ENCODE data around the gene ZGLP1.

ZGLP1 gene

GRCh38 chr19:10332965-10333757 is 23.5 kb upstream of the ZGLP1 start, which contains the start of gene RAVER1:
Gene RAVER1, minus strand, starts transcription at chr19:10333529. Its CDS starts 22 bp downstream, at chr19:10333507.
- TF ChIP-seq NFIC (IDR thresholded peaks at IDR 0.05) (no peak), MAX (IDR thresholded peaks at IDR 0.05) (peak; percentile 89), RAD21 (IDR thresholded peaks at IDR 0.05; ENCODE audit: low read depth) (no peak), TCF12 (IDR thresholded peaks at IDR 0.05; ENCODE audit: low read depth) (peak; percentile 67), FOXM1 (IDR thresholded peaks at IDR 0.05; ENCODE audit: borderline replicate concordance, low read depth) (no peak; the same call in 1 of the 2 replicates), EGR1 (IDR thresholded peaks at IDR 0.05) (peak; percentile 76), EP300 (IDR thresholded peaks at IDR 0.05; ENCODE audit: borderline replicate concordance) (peak; percentile 44; the same call in 1 of the 2 replicates), TEAD4 (IDR thresholded peaks at IDR 0.05) (no peak), YY1 (IDR thresholded peaks at IDR 0.05; ENCODE audit: low read depth) (peak; percentile 97), REST (IDR thresholded peaks at IDR 0.05; ENCODE audit: low read depth) (no peak), USF1 (IDR thresholded peaks at IDR 0.05) (no peak), ZBTB7A (IDR thresholded peaks at IDR 0.05; ENCODE audit: low read depth) (peak; percentile 63; the same call in 1 of the 2 replicates), CREB1 (IDR thresholded peaks at IDR 0.05; ENCODE audit: low read depth) (peak; percentile 32; the same call in 1 of the 2 replicates), CEBPB (IDR thresholded peaks at IDR 0.05) (no peak; the same call in 1 of the 2 replicates), TAF1 (IDR thresholded peaks at IDR 0.05; ENCODE audit: low read depth) (peak; percentile 97)

DNA sequence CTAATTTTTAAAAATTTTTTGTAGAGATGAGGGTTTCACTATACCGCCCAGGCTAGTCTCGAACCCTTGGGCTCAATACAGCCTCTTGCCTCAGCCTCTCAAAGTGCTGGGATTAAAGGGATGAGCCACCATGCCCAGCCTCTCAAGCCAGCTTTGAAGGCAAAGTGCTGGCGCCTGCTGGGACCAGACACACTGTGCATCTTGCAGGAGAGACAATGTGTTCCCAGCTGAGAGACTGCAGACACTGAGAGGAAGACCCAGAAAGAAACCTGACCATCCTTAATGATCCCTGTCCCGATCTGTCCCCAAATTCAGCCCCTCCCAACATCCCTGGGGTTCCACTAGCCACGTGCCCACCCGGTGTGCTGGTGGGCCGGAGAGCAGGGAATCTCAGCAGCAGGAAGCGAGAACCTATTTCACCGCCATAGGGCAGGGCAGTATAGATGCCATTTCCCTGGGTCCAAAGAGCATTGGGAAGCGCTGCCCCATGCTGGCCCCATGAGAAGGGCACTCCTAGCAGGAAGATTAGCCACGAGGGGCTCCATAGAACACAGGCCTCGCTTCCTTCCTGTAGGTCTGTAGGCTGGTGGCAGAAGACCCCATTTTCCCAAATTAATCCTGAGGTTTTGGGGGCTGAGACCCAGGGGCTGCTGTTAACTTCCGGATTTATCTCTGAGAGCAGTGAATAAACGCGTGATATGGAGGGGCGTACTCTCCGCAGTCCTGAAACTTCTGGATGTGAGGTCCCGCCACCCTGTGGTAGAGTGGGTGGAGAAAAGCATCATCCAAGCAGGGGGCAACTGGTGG is 22.7 kb upstream of the ZGLP1 start:
- TF ChIP-seq REST (IDR thresholded peaks at IDR 0.05; ENCODE audit: low read depth) (no peak), TEAD4 (IDR thresholded peaks at IDR 0.05) (no peak), TAF1 (IDR thresholded peaks at IDR 0.05; ENCODE audit: low read depth) (no peak), RAD21 (IDR thresholded peaks at IDR 0.05; ENCODE audit: low read depth) (no peak), YY1 (IDR thresholded peaks at IDR 0.05; ENCODE audit: low read depth) (no peak), ZBTB7A (IDR thresholded peaks at IDR 0.05; ENCODE audit: low read depth) (no peak), EP300 (IDR thresholded peaks at IDR 0.05; ENCODE audit: borderline replicate concordance) (no peak), MAX (IDR thresholded peaks at IDR 0.05) (no peak), FOXM1 (IDR thresholded peaks at IDR 0.05; ENCODE audit: borderline replicate concordance, low read depth) (no peak), USF1 (IDR thresholded peaks at IDR 0.05) (no peak), EGR1 (IDR thresholded peaks at IDR 0.05) (no peak), CEBPB (IDR thresholded peaks at IDR 0.05) (no peak), CREB1 (IDR thresholded peaks at IDR 0.05; ENCODE audit: low read depth) (no peak), NFIC (IDR thresholded peaks at IDR 0.05) (no peak), TCF12 (IDR thresholded peaks at IDR 0.05; ENCODE audit: low read depth) (no peak)

- no peak for TF ChIP-seq REST (IDR thresholded peaks at IDR 0.05; ENCODE audit: low read depth)
- no peak for TF ChIP-seq USF1 (IDR thresholded peaks at IDR 0.05)
- TF ChIP-seq TAF1 (IDR thresholded peaks at IDR 0.05; ENCODE audit: low read depth), result no peak
- TF ChIP-seq RAD21 (IDR thresholded peaks at IDR 0.05; ENCODE audit: low read depth), result no peak
- TF ChIP-seq TEAD4 (IDR thresholded peaks at IDR 0.05), result no peak
- no peak for TF ChIP-seq YY1 (IDR thresholded peaks at IDR 0.05; ENCODE audit: low read depth)
- TF ChIP-seq MAX (IDR thresholded peaks at IDR 0.05), result no peak
- no peak for TF ChIP-seq NFIC (IDR thresholded peaks at IDR 0.05)
- no peak for TF ChIP-seq EP300 (IDR thresholded peaks at IDR 0.05; ENCODE audit: borderline replicate concordance)
- no peak for TF ChIP-seq FOXM1 (IDR thresholded peaks at IDR 0.05; ENCODE audit: borderline replicate concordance, low read depth)
- TF ChIP-seq ZBTB7A (IDR thresholded peaks at IDR 0.05; ENCODE audit: low read depth), result no peak
- TF ChIP-seq CEBPB (IDR thresholded peaks at IDR 0.05), result no peak
- no peak for TF ChIP-seq CREB1 (IDR thresholded peaks at IDR 0.05; ENCODE audit: low read depth)
- TF ChIP-seq TCF12 (IDR thresholded peaks at IDR 0.05; ENCODE audit: low read depth), result no peak
- no peak for TF ChIP-seq EGR1 (IDR thresholded peaks at IDR 0.05)
Observed at GRCh38 chr19:10329555-10329954, 19.9 kb upstream of the ZGLP1 start.
